Stimulated activated naive CD4-positive, alpha-beta T cell treated with Interleukin-2 at 50 U/mL for 16 hours (primary cell): ENCODE data around the gene FAM186B.
"Not testable (repeated sequence)": the region's sequence is repeated elsewhere in the genome, so short reads cannot be mapped to it uniquely, and the experiment has no call there.

Experiments
- DNase-seq: peaks from one replicate; lab custom pipeline; 2025; lab: John Stamatoyannopoulos, UW

The FAM186B gene, protein sequence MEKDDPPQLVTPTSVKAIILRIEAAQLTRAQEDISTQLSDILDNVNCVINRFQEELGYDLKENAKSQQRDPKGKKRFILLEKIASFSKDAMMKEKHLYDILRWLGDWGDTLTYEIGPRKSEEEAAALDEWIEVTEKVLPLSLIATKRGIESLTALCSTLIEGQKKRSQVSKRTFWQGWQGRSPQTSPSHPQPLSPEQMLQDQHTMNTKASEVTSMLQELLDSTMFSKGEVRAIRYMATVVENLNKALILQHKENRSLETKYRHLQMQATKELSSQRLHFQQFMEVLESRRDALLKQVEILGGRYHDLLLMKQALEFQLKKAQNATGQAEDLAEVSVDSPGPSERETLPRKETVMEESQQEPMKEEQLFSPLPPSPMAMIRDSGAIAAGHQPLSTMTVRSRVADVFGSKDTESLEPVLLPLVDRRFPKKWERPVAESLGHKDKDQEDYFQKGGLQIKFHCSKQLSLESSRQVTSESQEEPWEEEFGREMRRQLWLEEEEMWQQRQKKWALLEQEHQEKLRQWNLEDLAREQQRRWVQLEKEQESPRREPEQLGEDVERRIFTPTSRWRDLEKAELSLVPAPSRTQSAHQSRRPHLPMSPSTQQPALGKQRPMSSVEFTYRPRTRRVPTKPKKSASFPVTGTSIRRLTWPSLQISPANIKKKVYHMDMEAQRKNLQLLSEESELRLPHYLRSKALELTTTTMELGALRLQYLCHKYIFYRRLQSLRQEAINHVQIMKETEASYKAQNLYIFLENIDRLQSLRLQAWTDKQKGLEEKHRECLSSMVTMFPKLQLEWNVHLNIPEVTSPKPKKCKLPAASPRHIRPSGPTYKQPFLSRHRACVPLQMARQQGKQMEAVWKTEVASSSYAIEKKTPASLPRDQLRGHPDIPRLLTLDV

DNA sequence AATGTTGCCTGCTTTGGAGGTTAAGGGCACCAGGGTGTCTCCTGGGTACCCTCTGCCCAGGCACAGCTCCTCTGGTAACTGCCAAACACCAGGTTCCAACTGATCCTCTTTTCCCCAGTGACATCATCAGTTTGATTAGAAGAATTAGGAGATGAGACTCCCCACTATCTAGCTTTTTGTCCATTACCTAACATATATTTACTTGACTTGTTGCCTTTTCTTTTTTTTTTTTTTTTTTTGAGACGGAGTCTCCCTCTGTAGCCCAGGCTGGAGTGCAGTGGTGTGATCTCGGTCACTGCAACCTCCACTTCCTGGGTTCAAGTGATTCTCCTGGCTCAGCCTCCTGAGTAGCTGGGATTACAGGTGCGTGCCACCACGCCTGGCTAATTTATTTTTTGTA is at the start of gene FAM186B:
Gene FAM186B, minus strand, starts transcription at position 101 of the 400 bp plus-strand sequence. CDS start 162 bp downstream, outside the sequence.
- not testable (repeated sequence) for DNase-seq

DNA sequence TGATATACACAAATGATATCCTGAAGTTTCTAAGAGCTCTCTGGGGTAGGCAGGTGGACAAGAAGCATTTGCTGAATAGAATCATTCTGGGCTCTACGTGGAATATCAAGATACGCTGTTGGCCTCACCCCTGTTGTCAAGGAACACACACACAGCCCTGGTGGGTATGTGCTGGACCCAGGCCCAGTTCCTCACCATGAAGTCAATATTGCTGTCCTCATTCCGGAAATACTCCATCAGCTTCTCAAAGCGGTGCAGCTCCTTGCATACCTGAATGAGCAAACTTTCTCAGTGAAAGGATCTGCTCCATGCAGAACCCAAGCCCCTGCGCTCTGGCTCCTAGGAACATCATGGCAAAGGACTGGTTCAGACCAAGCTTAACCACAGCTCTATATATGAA is 49.3 kb upstream of the FAM186B start:
- no peak for DNase-seq

DNA sequence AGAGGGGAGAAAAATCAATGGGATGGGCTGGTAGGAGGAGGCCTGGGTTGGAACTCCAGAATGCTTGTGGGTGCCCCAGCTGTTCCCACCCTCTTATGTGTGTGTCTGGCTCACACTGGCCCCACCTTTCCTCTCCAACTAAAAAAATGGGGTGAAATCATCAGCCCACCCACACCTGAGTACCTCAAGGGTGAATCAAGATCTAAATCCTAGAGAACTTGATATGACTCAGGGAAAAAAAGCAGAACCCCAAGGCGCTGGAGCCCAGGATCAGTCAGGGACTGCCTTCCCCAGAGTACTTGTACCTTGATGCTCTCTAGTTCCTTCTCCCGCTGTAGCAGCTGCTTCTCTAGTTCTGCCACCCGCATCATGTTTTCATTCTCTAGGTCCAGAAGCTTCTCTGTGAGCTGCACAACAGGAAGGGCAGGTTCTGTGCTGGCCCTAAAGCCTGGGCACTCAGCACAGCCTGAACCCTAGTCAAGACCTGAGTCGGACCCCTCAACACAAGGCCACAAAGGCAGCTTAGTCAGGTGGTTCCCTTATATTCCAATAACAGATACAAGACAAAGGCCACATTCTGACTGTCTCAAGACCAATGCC is 47.6 kb upstream of the FAM186B start:
- DNase-seq, result no peak

DNA sequence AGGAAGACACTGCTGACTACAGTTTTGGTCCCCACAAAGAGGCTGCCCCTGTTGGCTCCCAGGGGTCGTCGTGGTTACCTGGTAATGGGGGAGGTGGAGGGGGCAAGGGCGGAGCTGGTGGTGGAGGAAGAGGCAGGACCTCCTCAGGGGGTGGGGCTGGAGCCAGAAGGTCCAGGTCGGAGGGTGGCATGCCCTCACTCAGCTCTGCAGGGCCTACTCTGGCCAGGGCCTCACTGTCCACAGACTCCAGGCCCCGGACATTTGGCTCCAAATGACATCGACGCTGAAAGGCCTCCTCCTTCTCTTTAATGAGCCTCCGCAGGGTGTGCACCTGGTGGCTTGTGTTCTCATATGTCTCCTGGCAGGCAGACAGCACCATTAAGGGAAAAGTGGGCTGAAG is 46.4 kb upstream of the FAM186B start:
- DNase-seq, result no peak

DNA sequence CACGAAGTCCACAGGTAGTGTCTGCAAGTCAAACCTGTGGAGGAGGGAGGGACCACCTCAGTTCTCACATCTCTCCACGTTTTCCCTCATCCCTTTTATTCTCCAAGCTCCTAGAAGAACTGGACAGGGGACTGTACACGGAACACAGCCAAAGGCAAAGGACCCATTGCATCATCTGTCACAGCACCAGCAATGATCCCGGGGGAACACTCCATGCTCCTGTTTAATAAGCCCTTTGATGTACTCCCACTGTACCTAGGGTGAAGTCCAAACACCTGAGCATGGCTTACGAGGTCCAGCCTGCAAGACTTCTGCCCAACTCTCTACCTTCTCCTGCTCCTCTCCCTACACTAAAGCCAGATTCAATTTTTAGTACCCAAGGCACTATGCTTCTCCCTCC is 44.5 kb upstream of the FAM186B start:
- DNase-seq, result no peak

DNA sequence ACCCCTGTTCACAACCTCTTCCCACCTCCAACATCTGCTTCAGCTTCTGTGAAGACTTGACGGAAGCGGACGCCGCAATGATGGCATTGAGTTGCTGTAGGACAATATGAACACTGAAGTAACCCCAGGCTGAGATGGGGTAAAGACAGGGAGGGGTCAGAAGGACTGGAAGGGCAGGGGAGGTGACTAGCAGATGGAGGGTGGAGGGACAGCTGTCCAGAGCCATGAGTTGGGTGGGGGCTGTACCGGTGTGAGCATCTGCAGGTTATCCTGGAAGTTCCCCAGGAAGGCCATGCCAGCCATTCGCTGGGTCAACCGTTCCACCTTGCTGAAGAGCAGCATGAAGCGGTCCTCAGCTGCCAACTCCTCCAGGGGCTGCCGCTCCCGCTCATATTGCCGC is 44.0 kb upstream of the FAM186B start:
- DNase-seq, result no peak

DNA sequence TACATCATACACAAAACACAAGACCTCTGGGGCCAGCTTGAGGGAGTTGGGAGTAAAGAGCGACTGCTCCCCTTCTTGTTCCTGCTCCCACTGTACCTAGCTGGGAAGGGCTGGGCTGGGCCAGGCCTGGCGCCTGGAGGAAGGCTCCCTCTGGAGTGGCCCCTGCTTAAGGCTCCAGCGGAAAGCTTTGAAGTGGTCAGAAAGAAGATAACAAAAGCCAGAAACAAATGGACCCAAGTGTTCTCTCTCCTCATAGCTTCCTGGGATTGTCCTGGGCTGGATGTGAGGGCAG is 43.2 kb upstream of the FAM186B start:
- DNase-seq, result no peak

DNA sequence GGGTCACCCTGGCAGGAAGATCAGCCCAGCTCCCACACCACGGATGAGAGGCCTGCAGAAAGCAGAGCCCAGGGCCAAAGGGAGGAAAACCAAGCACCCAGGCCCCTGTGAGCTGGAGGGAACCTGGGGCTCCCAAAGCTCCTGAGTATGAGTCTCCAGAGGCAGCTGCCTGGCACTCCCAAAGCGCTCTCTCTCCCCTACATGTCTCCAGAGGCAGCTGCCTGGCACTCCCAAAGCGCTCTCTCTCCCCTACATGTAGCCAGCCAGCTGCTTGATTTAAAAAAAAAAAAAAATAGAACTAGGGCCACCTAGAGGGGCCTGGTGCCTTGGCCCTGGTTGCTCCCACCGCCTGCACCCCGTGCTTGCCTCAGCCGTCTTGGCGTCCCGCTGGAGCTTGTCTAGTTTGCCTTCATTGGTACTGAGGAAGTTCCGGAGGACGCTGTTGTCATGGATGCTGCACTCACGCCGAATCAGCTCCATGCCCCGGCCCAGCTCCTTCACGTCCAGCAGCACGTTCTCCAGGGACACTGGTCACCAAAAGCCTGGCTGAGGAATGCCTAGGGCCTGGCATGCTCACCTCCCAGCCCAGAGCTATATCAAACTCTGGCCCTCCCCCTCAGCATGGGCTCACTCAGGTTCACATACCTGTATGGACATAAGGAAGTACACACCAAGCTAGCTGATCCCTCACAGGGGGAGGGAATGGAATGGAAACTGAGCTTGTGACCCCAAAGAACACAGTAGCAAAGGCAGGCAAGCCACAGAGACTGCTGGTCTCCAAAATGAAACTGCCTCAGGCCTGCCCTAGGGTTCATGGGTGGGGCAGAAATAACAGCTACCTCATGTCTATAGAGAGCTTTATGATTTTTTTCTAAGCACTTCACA is 42.6 kb upstream of the FAM186B start:
- no peak for DNase-seq

DNA sequence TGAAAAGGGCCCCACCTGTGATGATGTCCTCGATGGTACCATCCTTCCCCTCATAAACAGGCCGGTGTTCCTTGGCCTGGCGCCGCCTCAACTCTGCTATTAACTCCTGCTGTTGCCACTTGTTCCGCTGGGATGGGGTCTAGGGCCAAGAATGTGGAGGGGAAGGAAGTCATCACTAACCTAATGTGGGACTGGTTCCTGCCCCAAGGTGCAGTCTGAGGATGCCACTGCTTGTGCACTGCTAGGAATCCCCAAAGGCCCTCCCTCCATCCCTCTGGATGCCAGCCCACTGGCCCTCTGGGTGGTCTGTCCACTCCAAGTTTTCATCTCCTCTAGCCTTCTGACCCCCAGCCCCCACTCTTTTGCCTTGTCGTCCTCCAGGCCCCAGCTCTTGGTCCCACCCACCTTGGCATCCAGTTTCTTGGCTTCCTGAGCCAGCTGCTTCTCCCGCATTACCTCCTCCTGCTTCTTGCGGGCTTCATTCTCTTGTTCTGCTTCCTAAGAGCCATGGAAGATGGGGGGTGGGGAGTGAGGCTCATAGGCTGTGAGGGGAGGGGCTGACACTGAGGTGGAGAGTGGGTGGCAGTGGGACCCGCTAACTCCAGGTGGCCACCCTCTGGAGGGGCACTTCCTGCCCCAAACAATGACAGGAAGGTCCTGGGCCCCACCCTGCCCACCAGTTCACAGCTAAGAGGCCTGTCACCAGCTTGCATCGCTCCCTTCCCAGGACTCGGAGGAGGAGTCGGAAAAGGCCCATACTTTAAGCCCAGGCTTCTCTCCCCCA is 41.6 kb upstream of the FAM186B start:
- no peak for DNase-seq

DNA sequence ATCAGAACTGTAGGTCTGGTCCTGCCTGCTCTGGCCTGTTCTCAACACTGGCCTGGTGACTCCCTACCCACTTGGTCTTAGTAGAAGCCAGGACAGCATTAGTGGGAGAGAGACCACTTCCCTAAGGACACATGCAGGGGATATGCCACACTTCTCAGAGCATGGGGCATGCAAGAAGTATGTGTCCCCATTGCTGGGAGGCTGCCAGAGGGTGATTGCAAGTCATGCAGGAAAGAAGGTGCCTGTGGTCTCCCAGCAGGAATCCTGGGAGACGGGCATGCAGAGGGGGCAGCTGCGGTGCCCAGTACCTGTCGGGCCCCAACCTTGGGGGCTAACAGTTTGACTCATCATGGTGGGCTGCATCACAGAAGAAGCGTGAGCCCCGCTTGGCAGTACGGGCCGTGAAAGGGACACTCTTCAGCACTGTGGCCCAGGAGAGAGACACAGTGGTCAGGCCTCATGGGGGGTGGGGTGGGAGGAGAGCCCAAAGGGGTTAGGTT is 40.9 kb upstream of the FAM186B start:
- DNase-seq, result no peak

DNA sequence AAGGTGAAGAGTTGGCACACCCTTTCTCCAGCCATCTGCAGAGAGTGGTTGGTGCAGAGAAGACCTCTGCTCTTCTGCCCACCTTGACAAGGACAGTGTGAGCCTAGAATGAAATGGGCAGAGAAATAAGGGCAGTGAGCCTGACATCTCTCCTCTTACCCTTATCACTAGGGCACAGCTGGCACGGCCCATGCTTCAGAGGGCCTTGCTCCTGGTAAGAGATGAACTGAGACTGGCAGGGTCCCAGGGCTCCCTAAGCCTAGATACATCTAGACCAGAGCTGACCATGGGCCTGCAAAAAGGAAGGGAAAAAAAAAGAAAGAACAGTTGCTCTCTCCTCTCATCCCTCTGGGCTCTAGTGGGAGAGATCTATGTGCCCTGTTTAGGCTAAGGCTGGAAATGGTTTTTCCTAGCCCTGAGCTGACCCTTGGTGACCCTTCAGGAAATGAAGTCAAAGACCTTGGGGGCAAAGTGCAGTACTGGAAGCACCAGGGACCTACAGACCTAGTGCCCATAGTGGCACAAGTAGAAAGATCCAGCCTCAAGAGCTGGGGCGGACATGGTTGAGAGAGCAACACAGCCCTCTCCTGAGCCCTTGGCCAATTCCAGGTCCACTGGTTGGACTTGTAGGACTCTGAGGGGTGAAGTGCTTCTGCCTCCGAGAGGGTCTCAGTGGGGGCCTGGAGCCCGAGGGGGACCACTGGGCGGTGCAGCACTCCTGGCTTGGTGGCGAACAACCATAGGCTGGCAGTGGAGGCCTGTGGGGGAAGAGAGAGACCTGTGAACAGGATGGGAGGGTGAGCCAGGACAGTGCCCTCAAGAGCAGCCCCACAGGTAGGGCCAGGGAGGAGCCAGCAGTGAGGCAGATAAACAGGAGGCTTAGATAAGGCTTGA is 40.0 kb upstream of the FAM186B start:
- no peak for DNase-seq

DNA sequence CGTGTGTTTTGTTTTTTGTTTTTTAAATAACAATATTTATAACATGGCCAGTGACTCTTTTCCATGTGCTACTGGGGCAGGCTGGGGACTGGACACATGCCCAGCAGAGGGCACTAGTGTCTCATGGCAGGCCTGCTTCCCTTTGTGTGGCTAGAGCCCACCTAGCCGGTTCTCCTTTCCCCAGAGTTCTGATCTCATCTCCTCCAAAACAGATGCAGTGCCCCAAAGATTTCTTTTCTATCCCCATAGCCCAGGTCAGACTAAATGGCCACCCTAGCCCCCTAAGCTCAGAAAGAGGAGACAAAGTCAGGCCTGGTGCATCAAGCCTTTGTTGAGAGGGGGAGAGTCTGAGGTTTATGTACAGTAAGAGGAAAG is 39.2 kb upstream of the FAM186B start:
- peak; percentile 71 for DNase-seq

DNA sequence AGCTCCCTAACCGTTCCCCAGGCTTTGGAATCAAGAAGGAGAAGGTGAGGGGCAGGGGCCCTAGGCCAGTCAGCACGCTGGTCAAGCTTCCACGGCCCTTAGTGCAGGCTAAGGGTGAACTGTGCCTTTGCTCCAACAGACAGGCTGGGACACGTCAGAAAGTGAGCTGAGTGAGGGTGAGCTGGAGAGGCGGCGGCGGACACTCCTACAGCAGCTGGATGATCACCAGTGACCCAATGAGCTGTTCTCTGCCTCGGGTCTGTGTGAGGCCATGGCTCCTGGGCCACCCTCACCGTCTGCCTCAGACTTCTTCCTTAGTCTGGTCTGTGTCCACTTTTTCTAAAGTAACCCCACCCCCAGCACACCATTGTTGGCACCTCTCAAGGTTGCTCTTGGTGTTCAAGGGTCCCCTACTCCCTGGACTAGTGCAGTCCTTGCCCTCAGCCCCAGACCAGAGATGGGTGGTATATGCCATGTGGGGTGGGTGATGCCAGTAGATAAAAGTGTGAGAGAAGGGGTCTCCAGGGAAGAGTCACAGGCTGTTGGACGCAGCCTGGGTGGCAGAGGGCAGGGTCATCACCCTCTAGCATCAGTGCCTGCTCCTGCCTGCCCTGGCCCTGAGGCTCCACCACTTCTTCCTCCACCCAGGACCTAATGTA is 38.7 kb upstream of the FAM186B start:
- DNase-seq, result no peak

DNA sequence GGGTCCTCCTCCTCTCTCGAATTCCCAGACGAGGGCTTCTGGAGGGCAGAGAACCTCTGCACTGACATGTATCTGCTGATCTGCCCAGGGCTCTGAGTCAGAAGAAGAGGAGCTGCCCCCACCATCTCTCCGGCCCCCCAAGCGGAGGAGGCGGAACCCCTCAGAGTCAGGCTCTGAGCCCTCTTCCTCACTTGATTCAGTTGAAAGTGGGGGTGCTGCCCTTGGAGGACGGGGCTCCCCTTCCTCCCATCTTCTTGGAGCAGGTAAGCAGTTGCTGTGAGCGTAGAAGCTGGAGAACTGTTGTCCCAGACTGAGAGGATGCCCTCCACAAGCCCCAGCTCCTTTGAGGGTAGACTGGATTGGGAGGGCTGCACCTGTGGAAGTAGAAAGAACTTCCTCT is 37.7 kb upstream of the FAM186B start:
- no peak for DNase-seq

DNA sequence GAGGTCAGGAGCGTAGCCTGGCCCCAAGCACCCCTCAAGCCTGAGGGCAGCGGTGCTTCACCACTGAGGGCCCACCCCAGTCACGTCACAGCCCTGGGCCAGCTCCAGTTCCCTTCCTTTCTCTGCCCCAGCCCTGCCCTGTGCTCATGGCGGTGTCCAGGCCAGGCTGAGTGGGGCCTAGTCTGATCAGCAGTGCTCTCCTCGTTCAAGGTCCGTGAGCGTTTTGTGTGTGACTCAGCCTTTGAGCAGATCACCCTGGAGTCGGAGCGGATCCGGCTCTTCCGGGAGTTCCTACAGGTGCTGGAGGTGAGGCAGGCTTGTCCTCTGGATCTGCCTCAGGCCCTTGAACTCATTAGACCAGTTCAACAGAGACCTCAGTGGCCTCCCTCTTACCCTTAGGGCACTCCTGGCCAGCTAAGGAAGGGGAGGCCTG is 36.9 kb upstream of the FAM186B start:
- no peak for DNase-seq

DNA sequence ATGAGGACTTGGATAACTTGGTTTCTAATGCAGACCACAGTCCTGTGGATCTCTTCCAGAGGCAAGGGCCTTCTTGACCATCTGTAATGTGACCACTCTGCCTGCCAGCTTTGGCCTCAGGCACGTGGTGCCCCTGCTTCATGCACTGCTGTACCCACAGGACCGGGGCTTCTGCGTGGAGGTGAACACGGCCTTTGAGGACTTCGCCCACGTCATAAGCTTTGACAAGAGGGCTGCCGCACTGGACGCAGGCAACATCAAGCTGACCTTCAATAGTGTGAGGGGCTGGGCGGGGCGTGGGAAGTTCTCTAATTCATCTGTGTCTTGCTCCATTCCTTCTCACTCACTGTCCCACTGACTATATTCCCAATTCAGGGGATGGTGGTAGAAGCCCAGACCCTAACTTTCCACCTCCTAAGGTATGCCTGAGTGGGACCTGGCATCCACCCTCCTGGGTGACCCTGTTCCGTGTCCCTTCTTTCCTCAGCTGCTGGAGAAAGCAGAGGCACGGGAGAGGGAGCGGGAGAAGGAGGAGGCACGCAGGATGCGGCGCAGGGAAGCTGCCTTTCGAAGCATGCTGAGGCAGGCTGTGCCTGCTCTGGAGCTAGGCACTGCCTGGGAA is 36.4 kb upstream of the FAM186B start:
- no peak for DNase-seq

DNA sequence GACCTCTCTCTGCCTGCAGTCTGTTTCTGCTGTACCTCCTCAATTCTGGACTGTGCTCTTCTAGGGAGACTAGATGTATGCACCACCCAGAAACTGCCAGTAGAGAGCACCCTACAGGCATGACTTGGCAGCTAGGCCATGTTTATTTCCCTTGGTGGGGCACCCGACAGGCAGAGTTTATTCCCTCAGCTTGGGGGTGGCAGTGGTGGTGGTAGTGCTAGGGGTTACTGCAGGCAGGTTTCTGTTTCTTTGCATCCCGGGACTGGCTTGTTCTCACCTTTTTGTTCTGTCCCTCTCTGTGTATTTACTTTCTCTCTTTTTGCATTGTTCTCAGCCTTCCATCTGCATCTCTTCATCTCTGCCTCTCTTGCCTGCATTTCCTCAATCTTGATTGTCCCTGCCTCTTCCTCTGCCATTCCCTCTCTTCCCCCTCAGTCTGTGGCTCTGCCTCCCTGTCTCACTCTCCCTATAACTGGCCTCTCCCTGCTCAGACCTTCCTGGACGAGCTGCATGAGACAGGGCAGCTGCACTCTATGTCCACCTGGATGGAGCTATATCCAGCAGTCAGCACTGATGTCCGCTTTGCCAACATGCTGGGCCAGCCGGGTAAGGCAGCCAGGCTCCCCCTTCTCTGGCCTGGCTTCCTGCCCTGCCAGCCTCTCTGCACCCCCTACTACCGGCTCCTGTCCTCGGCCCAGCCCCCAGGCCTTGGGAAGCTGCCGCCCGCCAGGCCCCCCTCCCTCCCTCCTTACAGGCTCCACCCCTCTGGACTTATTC is 31.7 kb upstream of the FAM186B start:
- peak; percentile 25 for DNase-seq

DNA sequence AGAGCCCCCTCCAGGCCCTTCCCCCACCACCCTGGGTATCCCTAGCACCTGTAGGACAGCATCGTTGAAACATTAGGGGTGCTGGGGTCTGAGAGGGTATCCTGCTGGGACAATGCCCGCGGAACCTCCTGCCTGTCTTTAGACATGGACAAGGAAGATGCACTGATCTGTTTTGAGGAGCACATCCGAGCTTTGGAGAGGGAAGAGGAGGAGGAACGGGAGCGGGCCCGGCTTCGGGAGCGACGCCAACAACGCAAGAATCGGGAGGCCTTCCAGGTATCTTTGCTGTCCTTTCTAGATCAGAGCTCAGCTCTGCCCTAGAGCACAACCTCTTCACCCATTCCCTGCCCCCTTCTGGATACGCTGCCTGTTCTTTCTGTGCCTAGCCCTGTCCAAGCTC is 31.1 kb upstream of the FAM186B start:
- DNase-seq, result no peak
